ENCODE measurements around the gene TNRC6B. TPM values are rescaled to one million over a fixed set of nuclear protein-coding genes. Genes with fewer than 3 reads are reported as not detected.
"Not testable (repeated sequence)": the region's sequence is repeated elsewhere in the genome, so short reads cannot be mapped to it uniquely, and the experiment has no call there.

Gene TNRC6B, protein sequence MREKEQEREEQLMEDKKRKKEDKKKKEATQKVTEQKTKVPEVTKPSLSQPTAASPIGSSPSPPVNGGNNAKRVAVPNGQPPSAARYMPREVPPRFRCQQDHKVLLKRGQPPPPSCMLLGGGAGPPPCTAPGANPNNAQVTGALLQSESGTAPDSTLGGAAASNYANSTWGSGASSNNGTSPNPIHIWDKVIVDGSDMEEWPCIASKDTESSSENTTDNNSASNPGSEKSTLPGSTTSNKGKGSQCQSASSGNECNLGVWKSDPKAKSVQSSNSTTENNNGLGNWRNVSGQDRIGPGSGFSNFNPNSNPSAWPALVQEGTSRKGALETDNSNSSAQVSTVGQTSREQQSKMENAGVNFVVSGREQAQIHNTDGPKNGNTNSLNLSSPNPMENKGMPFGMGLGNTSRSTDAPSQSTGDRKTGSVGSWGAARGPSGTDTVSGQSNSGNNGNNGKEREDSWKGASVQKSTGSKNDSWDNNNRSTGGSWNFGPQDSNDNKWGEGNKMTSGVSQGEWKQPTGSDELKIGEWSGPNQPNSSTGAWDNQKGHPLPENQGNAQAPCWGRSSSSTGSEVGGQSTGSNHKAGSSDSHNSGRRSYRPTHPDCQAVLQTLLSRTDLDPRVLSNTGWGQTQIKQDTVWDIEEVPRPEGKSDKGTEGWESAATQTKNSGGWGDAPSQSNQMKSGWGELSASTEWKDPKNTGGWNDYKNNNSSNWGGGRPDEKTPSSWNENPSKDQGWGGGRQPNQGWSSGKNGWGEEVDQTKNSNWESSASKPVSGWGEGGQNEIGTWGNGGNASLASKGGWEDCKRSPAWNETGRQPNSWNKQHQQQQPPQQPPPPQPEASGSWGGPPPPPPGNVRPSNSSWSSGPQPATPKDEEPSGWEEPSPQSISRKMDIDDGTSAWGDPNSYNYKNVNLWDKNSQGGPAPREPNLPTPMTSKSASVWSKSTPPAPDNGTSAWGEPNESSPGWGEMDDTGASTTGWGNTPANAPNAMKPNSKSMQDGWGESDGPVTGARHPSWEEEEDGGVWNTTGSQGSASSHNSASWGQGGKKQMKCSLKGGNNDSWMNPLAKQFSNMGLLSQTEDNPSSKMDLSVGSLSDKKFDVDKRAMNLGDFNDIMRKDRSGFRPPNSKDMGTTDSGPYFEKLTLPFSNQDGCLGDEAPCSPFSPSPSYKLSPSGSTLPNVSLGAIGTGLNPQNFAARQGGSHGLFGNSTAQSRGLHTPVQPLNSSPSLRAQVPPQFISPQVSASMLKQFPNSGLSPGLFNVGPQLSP (N-terminal part only)
- total RNA-seq: 10 to 100 TPM; 43.6 to 52.7 TPM

DNA sequence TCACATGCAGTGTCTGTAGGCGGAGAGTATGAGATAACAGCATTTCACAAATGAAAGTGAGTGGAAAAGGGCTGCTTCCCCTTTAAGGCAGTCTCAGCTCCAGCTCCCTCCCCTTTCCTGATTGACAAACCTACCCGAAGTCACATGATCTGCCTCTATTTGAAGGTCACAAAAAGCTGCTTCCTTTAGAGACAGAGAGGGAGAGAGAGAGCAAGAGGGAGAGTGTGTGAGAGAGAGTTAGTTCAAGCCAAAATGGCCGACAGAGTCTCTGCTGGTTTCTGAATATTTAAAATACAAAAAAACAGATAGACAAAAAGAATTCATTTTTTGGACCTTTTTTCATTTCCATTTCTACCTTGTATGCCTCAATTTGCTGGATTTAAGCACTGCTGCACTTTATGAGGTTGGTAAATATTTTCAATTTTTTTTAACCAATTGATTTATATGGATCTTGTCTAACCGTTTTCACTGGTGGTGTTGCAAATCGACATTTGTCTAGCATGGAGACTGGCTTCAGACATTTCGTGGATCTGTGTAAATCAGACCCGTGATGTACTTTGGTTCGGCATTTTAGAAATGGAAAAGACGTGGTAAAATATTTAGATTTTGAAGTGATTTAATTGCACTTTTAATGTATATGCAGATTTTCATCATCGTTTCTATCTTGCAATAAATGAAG, at the start of gene TNRC6B:
TNRC6B (plus strand) TSS at position 188 of the 679 bp plus-strand sequence; CDS start at position 399, 211 bp downstream.
- ATAC-seq (peak; percentile 97 to 98), DNase-seq (ENCODE audit: low spot score) (peak; percentile 89)
- H3K36me3 Mint-ChIP-seq: no peaks in the 10 kb centered on the region
- H3K4me3 Mint-ChIP-seq: peak within 1 kb of the TSS; percentile 89
- peak within 1 kb of the TSS; percentile 76 to 85 for H3K27ac Mint-ChIP-seq
- peaks cover 45 to 48% of the 10 kb centered on the region in 2 donors for H3K4me1 Mint-ChIP-seq (ENCODE audit: low read depth in 2 of 2)
- H3K9me3 Mint-ChIP-seq: no peaks in the 10 kb centered on the region
- H3K27me3 Mint-ChIP-seq: no peaks in the 10 kb centered on the region

DNA sequence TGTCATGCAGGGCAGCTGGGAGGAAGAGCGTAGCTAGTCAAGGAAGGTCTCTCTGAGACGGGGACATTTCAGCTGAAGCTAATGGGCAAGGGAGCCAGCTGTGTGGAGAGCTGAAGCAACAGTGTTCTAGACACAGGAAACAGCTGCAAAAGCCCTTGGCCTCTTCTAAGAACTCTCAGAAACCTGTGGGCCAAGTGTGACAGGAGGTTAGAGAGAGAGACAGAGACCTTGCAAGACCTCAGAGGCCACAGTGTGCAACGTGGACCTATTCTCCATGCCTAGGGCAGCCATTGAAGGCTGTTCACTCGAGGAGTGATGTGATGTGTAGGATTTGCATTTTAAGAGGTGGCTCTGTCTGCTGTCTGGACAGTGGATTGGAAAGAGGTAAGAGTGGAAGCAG, 48.7 kb upstream of the TNRC6B start:
- H3K27ac Mint-ChIP-seq: peak overlapping the region; percentile 81 to 87

GRCh38 chr22:40137132-40137531, 40.6 kb upstream of the TNRC6B start:
- H3K36me3 Mint-ChIP-seq: peaks cover 5% of the 10 kb centered on the region
- H3K9me3 Mint-ChIP-seq: no peaks in the 10 kb centered on the region
- no peaks in the 10 kb centered on the region for H3K27me3 Mint-ChIP-seq
- H3K27ac Mint-ChIP-seq: peak overlapping the region in 1 of 2 donors; percentile 61
- no peak for ATAC-seq
- H3K4me3 Mint-ChIP-seq: no peak overlapping the region
- peaks cover 10 to 12% of the 10 kb centered on the region in 2 donors for H3K4me1 Mint-ChIP-seq (ENCODE audit: low read depth in 2 of 2)
- no peak for DNase-seq (ENCODE audit: low spot score)

More for the DNA sequence above, 48.7 kb upstream of the TNRC6B start:
- H3K4me1 Mint-ChIP-seq (ENCODE audit: low read depth in 2 of 2): peaks cover 26 to 28% of the 10 kb centered on the region in 2 donors
- peak overlapping the region; percentile 82 for H3K4me3 Mint-ChIP-seq
- DNase-seq (ENCODE audit: low spot score) (peak; percentile 82), ATAC-seq (peak; percentile 97 to 98)
- peaks cover 15% of the 10 kb centered on the region for H3K36me3 Mint-ChIP-seq
- H3K9me3 Mint-ChIP-seq: peaks cover 6% of the 10 kb centered on the region
- H3K27me3 Mint-ChIP-seq: no peaks in the 10 kb centered on the region

DNA sequence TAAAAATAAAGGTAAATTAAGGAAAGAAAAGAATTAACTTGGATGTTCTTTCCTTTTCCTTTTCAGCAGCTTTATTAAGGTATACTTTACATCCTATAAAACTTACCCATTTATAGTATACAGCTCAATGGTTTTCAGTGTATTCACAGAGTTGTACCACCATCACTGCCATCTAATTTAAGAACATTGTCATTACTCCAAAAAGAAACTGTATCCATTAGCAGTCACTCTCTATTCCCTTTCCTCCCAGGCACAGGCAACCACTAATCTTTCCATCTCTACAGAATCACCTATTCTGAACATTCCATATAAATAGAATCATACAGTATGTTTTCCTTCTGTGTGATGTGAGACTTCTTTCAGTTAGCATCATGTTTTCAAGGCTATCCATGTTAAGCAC, 38.9 kb upstream of the TNRC6B start:
- Mint-ChIP-seq H3K9me3 (no peaks in the 10 kb centered on the region), H3K36me3 (peaks cover 5% of the 10 kb centered on the region), H3K27me3 (no peaks in the 10 kb centered on the region), H3K4me1 (ENCODE audit: low read depth in 2 of 2) (peaks cover 4 to 6% of the 10 kb centered on the region in 2 donors), H3K27ac (no peak overlapping the region), H3K4me3 (no peak overlapping the region)
- DNase-seq (ENCODE audit: low spot score): no peak
- no peak for ATAC-seq

GRCh38 chr22:40147388-40148176, 30.1 kb upstream of the TNRC6B start:
- H3K4me3 Mint-ChIP-seq: no peak overlapping the region
- no peaks in the 10 kb centered on the region for H3K27me3 Mint-ChIP-seq
- ATAC-seq (no peak), DNase-seq (ENCODE audit: low spot score) (no peak)
- no peaks in the 10 kb centered on the region for H3K36me3 Mint-ChIP-seq
- peaks cover 5 to 8% of the 10 kb centered on the region in 2 donors for H3K4me1 Mint-ChIP-seq (ENCODE audit: low read depth in 2 of 2)
- no peaks in the 10 kb centered on the region for H3K9me3 Mint-ChIP-seq
- H3K27ac Mint-ChIP-seq: peak overlapping the region in 1 of 2 donors; percentile 12

DNA sequence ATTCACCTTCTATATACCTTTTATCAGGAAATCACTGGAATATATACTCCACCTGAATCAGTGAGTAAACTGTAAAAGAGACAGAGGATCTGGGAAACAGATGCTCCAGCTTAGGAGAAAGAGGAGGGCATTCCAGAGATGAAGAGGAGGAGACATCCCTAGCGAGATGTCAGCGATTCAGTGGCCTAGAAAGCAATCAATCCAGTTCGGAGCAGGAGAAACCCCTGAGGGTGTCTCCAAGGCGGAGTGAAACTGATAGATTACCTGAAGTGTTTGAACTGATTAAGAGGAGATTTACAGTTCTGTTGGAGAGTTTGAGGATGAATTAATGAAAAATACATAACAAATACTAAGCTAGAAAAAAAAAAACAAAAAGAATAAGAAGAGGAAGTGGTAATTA, 24.5 kb upstream of the TNRC6B start:
- Mint-ChIP-seq H3K4me1 (ENCODE audit: low read depth in 2 of 2) (peaks cover 6 to 10% of the 10 kb centered on the region in 2 donors), H3K9me3 (no peaks in the 10 kb centered on the region), H3K4me3 (no peak overlapping the region), H3K36me3 (no peaks in the 10 kb centered on the region), H3K27ac (no peak overlapping the region), H3K27me3 (no peaks in the 10 kb centered on the region)
- DNase-seq (ENCODE audit: low spot score) (no peak), ATAC-seq (no peak)

DNA sequence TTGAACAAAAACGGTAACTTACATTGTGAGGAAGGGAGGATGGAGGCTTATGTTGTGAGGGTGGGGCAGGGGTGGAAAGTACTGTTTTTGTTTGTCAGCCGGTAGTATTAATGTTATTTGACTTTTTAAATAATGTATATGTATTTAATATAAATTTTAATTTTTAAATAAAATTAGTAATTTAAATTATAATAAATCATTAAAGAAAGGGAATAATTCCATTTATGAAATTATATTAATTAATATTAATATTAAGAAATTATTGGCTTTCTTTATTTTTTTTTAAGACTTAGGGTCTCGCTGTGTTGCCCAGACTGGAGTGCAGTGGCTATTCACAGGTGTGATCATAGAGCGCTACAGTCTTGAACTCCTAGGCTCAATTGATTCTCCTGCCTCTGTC, 24.0 kb upstream of the TNRC6B start:
- ATAC-seq (no peak), DNase-seq (ENCODE audit: low spot score) (no peak)
- Mint-ChIP-seq H3K27ac (no peak overlapping the region), H3K9me3 (no peaks in the 10 kb centered on the region), H3K4me1 (ENCODE audit: low read depth in 2 of 2) (peaks cover 6 to 10% of the 10 kb centered on the region in 2 donors), H3K27me3 (no peaks in the 10 kb centered on the region), H3K36me3 (no peaks in the 10 kb centered on the region), H3K4me3 (no peak overlapping the region)

GRCh38 chr22:40156001-40156516, 21.7 kb upstream of the TNRC6B start:
- no peak for ATAC-seq
- H3K27me3 Mint-ChIP-seq: no peaks in the 10 kb centered on the region
- peaks cover 0 to 10% of the 10 kb centered on the region in 2 donors for H3K4me1 Mint-ChIP-seq (ENCODE audit: low read depth in 2 of 2)
- no peaks in the 10 kb centered on the region for H3K9me3 Mint-ChIP-seq
- H3K27ac Mint-ChIP-seq: no peak overlapping the region
- H3K36me3 Mint-ChIP-seq: no peaks in the 10 kb centered on the region
- H3K4me3 Mint-ChIP-seq: no peak overlapping the region
- DNase-seq (ENCODE audit: low spot score): no peak

DNA sequence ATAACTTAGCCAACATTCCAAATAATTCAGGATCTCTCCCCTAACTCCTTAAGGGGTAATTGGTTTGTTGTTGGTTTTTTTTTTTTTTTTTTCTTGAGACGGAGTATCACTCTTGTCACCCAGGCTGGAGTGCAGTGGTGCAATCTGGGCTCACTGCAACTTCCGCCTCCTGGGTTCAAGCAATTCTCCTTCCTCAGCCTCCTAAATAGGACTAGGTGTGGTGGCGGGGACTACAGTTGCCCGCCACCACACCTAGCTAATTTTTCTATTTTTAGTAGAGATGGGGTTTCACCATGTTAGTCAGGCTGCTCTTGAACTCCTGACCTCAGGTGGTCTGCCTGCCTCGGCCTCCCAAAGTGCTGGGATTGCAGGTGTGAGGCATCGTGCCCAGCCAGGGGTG, 21.0 kb upstream of the TNRC6B start:
- not testable (repeated sequence) for DNase-seq (ENCODE audit: low spot score); H3K27ac Mint-ChIP-seq; H3K9me3 Mint-ChIP-seq; ATAC-seq; H3K27me3 Mint-ChIP-seq; H3K4me1 Mint-ChIP-seq (ENCODE audit: low read depth in 2 of 2); H3K4me3 Mint-ChIP-seq; H3K36me3 Mint-ChIP-seq

- no peaks in the 10 kb centered on the region for H3K36me3 Mint-ChIP-seq
- ATAC-seq (no peak), DNase-seq (ENCODE audit: low spot score) (no peak)
- H3K9me3 Mint-ChIP-seq: no peaks in the 10 kb centered on the region
- H3K4me3 Mint-ChIP-seq: no peak overlapping the region
- no peak overlapping the region for H3K27ac Mint-ChIP-seq
- no peaks in the 10 kb centered on the region for H3K27me3 Mint-ChIP-seq
- peaks cover 0 to 5% of the 10 kb centered on the region in 2 donors for H3K4me1 Mint-ChIP-seq (ENCODE audit: low read depth in 2 of 2)
These were observed 20.3 kb upstream of the TNRC6B start for GRCh38 chr22:40157330-40157945.

GRCh38 chr22:40161194-40161593, 16.5 kb upstream of the TNRC6B start:
- no peak for DNase-seq (ENCODE audit: low spot score)
- no peaks in the 10 kb centered on the region for H3K9me3 Mint-ChIP-seq
- H3K27ac Mint-ChIP-seq: no peak overlapping the region
- no peak overlapping the region for H3K4me3 Mint-ChIP-seq
- no peaks in the 10 kb centered on the region for H3K36me3 Mint-ChIP-seq
- no peaks in the 10 kb centered on the region for H3K4me1 Mint-ChIP-seq (ENCODE audit: low read depth in 2 of 2)
- ATAC-seq: no peak
- no peaks in the 10 kb centered on the region for H3K27me3 Mint-ChIP-seq

- H3K27ac Mint-ChIP-seq; H3K4me3 Mint-ChIP-seq; H3K27me3 Mint-ChIP-seq; DNase-seq (ENCODE audit: low spot score); H3K9me3 Mint-ChIP-seq; H3K36me3 Mint-ChIP-seq; ATAC-seq; H3K4me1 Mint-ChIP-seq (ENCODE audit: low read depth in 2 of 2): not testable (repeated sequence)
These were observed 12.2 kb upstream of the TNRC6B start for GRCh38 chr22:40165537-40165936.
